ENCODE measurements around the gene PIGC.

The PIGC gene

GRCh38 chr1:172399756-172400721 lies 43.8 kb downstream of the PIGC start:
- no peak for DNase-seq (ENCODE audit: low read depth in 3 of 3, low spot score in 1 of 3)

GRCh38 chr1:172398970-172399755 lies 44.7 kb downstream of the PIGC start:
- DNase-seq (ENCODE audit: low read depth in 3 of 3, low spot score in 1 of 3): no peak

- DNase-seq (ENCODE audit: low read depth in 3 of 3, low spot score in 1 of 3): no peak
Measured at GRCh38 chr1:172398193-172398592, 45.7 kb downstream of the PIGC start.

GRCh38 chr1:172397633-172398032 lies 46.2 kb downstream of the PIGC start:
- no peak for DNase-seq (ENCODE audit: low read depth in 3 of 3, low spot score in 1 of 3)

GRCh38 chr1:172397221-172397620 lies 46.6 kb downstream of the PIGC start:
- no peak for DNase-seq (ENCODE audit: low read depth in 3 of 3, low spot score in 1 of 3)

GRCh38 chr1:172395576-172395975 lies 48.3 kb downstream of the PIGC start:
- DNase-seq (ENCODE audit: low read depth in 3 of 3, low spot score in 1 of 3): no peak

GRCh38 chr1:172394811-172395210 lies 49.1 kb downstream of the PIGC start:
- DNase-seq (ENCODE audit: low read depth in 3 of 3, low spot score in 1 of 3): no peak

- DNase-seq (ENCODE audit: low read depth in 3 of 3, low spot score in 1 of 3): peak in 2 of 3 donors; percentile 20 to 41
Measured at GRCh38 chr1:172394141-172394751, 49.6 kb downstream of the PIGC start.

GRCh38 chr1:172393354-172393753 lies 50.5 kb downstream of the PIGC start:
- DNase-seq (ENCODE audit: low read depth in 3 of 3, low spot score in 1 of 3): no peak

GRCh38 chr1:172391976-172392375 lies 51.9 kb downstream of the PIGC start:
- no peak for DNase-seq (ENCODE audit: low read depth in 3 of 3, low spot score in 1 of 3)
